Measurements from ENCODE around the gene SMARCAL1. TPM values are rescaled to one million over a fixed set of nuclear protein-coding genes. Genes with fewer than 3 reads are reported as not detected.

SMARCAL1 gene
- polyA plus RNA-seq, 1 donor from 2014 or later = 7.5 TPM

DNA sequence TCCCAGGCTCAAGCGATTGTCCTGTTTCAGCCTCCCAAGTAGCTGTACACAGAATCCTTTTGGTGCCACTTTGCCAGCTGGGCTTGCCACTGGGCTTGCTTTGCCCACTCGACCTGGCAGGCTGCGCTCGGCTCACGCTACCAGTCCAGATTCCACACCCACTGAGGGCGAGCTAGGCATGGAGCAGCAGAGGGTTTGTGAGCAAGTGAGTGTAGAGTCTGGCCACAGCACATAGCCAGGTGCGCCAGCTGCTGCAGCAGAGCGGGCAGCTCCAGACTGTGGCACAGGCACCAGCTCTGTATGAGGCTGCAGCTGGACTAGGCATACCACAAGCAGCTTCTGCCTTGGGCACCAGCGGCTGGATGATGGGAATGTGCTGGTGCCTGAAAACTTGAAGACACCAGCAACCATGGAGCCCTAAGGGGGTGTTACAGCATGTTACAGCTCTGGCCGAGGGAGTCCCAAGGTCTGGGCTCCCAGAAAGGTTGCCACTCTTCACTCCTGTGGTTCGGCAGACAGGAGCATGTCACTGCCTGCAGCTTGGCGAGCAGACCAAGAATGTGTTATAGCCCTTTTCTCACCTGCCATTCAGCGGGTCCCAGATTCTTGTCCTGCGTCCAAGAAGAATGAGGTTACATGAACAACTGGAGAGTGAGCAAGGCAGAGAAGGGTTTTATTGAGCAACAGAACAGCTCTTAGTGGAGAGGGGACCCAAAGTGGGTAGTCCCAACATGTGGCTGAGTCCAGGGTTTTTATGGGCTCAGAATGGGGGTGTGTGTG, 12.9 kb downstream of the SMARCAL1 start:
- Histone ChIP-seq H3K4me2 (ENCODE audit: low read length) (no peak overlapping the region), H3K36me3 (ENCODE audit: insufficient read depth, low read length) (peaks cover 13% of the 10 kb centered on the region)

GRCh38 chr2:216426166-216426777, 14.0 kb downstream of the SMARCAL1 start:
- Histone ChIP-seq H3K9ac (ENCODE audit: low read length) (no peak overlapping the region), H3K27ac (ENCODE audit: low read length) (no peak overlapping the region), H3K27me3 (ENCODE audit: insufficient read depth, low read depth, low read length) (no peaks in the 10 kb centered on the region), H4K20me1 (ENCODE audit: insufficient read depth) (no peaks in the 10 kb centered on the region), H3K4me3 (ENCODE audit: low read length) (no peak overlapping the region), H3K79me2 (replicated peaks; ENCODE audit: insufficient read depth, low read length) (no peaks in the 10 kb centered on the region), H3K9me3 (ENCODE audit: low read length) (no peaks in the 10 kb centered on the region), H3K4me2 (ENCODE audit: low read length) (no peak overlapping the region), H3K9me2 (ENCODE audit: insufficient read depth, low read length) (no peaks in the 10 kb centered on the region), H2AFZ (ENCODE audit: low read depth, low read length) (no peak overlapping the region), H3K36me3 (ENCODE audit: insufficient read depth, low read length) (peaks cover 12% of the 10 kb centered on the region), H3F3A (ENCODE audit: insufficient read depth, low read length, poor library complexity, severe bottlenecking) (no peaks in the 10 kb centered on the region)
- TF ChIP-seq EZH2 (IDR thresholded peaks at IDR 0.05; ENCODE audit: borderline replicate concordance, insufficient read depth, low read length, poor library complexity, severe bottlenecking) (no peak), POLR2AphosphoS5 (IDR thresholded peaks at IDR 0.05) (no peak), RAD21 (conservative IDR thresholded peaks at IDR 0.05) (no peak), MXI1 (conservative IDR thresholded peaks at IDR 0.05; ENCODE audit: poor library complexity, severe bottlenecking) (no peak)
- TF ChIP-seq, protein P1, sequence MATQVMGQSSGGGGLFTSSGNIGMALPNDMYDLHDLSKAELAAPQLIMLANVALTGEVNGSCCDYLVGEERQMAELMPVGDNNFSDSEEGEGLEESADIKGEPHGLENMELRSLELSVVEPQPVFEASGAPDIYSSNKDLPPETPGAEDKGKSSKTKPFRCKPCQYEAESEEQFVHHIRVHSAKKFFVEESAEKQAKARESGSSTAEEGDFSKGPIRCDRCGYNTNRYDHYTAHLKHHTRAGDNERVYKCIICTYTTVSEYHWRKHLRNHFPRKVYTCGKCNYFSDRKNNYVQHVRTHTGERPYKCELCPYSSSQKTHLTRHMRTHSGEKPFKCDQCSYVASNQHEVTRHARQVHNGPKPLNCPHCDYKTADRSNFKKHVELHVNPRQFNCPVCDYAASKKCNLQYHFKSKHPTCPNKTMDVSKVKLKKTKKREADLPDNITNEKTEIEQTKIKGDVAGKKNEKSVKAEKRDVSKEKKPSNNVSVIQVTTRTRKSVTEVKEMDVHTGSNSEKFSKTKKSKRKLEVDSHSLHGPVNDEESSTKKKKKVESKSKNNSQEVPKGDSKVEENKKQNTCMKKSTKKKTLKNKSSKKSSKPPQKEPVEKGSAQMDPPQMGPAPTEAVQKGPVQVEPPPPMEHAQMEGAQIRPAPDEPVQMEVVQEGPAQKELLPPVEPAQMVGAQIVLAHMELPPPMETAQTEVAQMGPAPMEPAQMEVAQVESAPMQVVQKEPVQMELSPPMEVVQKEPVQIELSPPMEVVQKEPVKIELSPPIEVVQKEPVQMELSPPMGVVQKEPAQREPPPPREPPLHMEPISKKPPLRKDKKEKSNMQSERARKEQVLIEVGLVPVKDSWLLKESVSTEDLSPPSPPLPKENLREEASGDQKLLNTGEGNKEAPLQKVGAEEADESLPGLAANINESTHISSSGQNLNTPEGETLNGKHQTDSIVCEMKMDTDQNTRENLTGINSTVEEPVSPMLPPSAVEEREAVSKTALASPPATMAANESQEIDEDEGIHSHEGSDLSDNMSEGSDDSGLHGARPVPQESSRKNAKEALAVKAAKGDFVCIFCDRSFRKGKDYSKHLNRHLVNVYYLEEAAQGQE (IDR thresholded peaks at IDR 0.05; ENCODE audit: borderline replicate concordance) = no peak

More for the DNA sequence above, 12.9 kb downstream of the SMARCAL1 start:
- Histone ChIP-seq H3K9me2 (ENCODE audit: insufficient read depth, low read length) (no peaks in the 10 kb centered on the region), H2AFZ (ENCODE audit: low read depth, low read length) (no peak overlapping the region), H3K9ac (ENCODE audit: low read length) (no peak overlapping the region), H3K4me3 (ENCODE audit: low read length) (no peak overlapping the region), H3K27ac (ENCODE audit: low read length) (no peak overlapping the region), H3K79me2 (replicated peaks; ENCODE audit: insufficient read depth, low read length) (no peaks in the 10 kb centered on the region), H4K20me1 (ENCODE audit: insufficient read depth) (no peaks in the 10 kb centered on the region), H3F3A (ENCODE audit: insufficient read depth, low read length, poor library complexity, severe bottlenecking) (no peaks in the 10 kb centered on the region), H3K27me3 (ENCODE audit: insufficient read depth, low read depth, low read length) (no peaks in the 10 kb centered on the region), H3K9me3 (ENCODE audit: low read length) (no peaks in the 10 kb centered on the region)
- TF ChIP-seq POLR2AphosphoS5 (IDR thresholded peaks at IDR 0.05) (no peak), CTCF (IDR thresholded peaks at IDR 0.05; ENCODE audit: poor library complexity, severe bottlenecking) (no peak), SMC3 (conservative IDR thresholded peaks at IDR 0.05; ENCODE audit: poor library complexity) (no peak), EZH2 (IDR thresholded peaks at IDR 0.05; ENCODE audit: borderline replicate concordance, insufficient read depth, low read length, poor library complexity, severe bottlenecking) (no peak)
- TF ChIP-seq, protein P1 (IDR thresholded peaks at IDR 0.05; ENCODE audit: borderline replicate concordance) = no peak

Data from neural cell (in vitro differentiated cells).